ENCODE measurements around the gene CATSPERZ.

GRCh38 chr11:64290352-64291261 is 9.6 kb upstream of the CATSPERZ start:
- TF ChIP-seq CTCF (IDR thresholded peaks at IDR 0.05; ENCODE audit: insufficient read depth, low read length) (no peak), REST (IDR thresholded peaks at IDR 0.05; ENCODE audit: insufficient replicate concordance, low read depth) (no peak), POLR2AphosphoS5 (IDR thresholded peaks at IDR 0.05; ENCODE audit: low read depth) (no peak), SPI1 (IDR thresholded peaks at IDR 0.05; ENCODE audit: borderline replicate concordance, low read depth) (no peak)

Measured in HL-60 (cell line).